IPS DF 6.9 (cell line): ENCODE results near the gene NT5DC2.
"Not testable (repeated sequence)": the region's sequence is repeated elsewhere in the genome, so short reads cannot be mapped to it uniquely, and the experiment has no call there.

ENCODE experiments used
- DNase-seq: peaks from one replicate; pipeline ENCODE4 v3.0.0-alpha.2; 2013; ENCODE audit warnings: low read depth, low spot score
- H3K27ac ChIP-seq: one replicate; pipeline ENCODE4 v1.5.1; 2013; ENCODE audit warnings: low read length, control low read depth
- H3K27me3 ChIP-seq: 2 replicates; pipeline ENCODE4 v1.6.1; 2013; ENCODE audit warnings: mild to moderate bottlenecking, low read length; ENCODE audit not compliant: control insufficient read depth, insufficient read depth
- H3K36me3 ChIP-seq: 2 replicates; pipeline ENCODE4 v1.6.1; 2013; ENCODE audit warnings: low read length; ENCODE audit not compliant: control insufficient read depth, insufficient read depth
- H3K4me1 ChIP-seq: 2 replicates; pipeline ENCODE4 v1.6.1; 2013; ENCODE audit warnings: low read length; ENCODE audit not compliant: control insufficient read depth, insufficient read depth
- H3K4me3 ChIP-seq: 2 replicates; pipeline ENCODE4 v1.5.1; 2013; ENCODE audit warnings: mild to moderate bottlenecking, low read length
- H3K9me3 ChIP-seq: 2 replicates; pipeline ENCODE4 v1.6.1; 2013; ENCODE audit warnings: low read length, inconsistent platforms; ENCODE audit not compliant: control insufficient read depth, insufficient read depth
- WGBS: extraction: QIAGEN DNeasy Blood & Tissue Kit; methylation state at CpG from one replicate; pipeline ENCODE4 v1.1.7; 2013; ENCODE audit warnings: mixed read lengths, missing lambda C conversion rate; ENCODE audit not compliant: insufficient read length, insufficient coverage; 5-methylcytosine and 5-hydroxymethylcytosine counted together

The NT5DC2 gene

GRCh38 chr3:52530918-52531826 is 2.5 kb downstream of the NT5DC2 start:
- Histone ChIP-seq H3K36me3 (peaks cover 29% of the 10 kb centered on the region), H3K4me3 (no peak overlapping the region), H3K27ac (no peak overlapping the region), H3K27me3 (no peaks in the 10 kb centered on the region), H3K4me1 (0 out of 2 replicates have a peak, but pooled peaks cover 7% of the 10 kb centered on the region), H3K9me3 (no peaks in the 10 kb centered on the region)
- no CpG with 5 or more reads among the region's 10 CpGs for WGBS
- no peak for DNase-seq

- no peaks in the 10 kb centered on the region for H3K27me3 ChIP-seq
- 0 out of 2 replicates have a peak, but pooled peaks cover 5% of the 10 kb centered on the region for H3K4me1 ChIP-seq
- no peak overlapping the region for H3K4me3 ChIP-seq
- no peak for DNase-seq
- H3K27ac ChIP-seq, result no peak overlapping the region
- no CpG with 5 or more reads among the region's 12 CpGs for WGBS
- H3K36me3 ChIP-seq, result peaks cover 41% of the 10 kb centered on the region
- H3K9me3 ChIP-seq, result no peaks in the 10 kb centered on the region
Observed at GRCh38 chr3:52529376-52530333, 4.0 kb downstream of the NT5DC2 start.

GRCh38 chr3:52528586-52529375 is 4.9 kb downstream of the NT5DC2 start:
- no peak for DNase-seq
- Histone ChIP-seq H3K27ac (no peak overlapping the region), H3K4me1 (0 out of 2 replicates have a peak, but pooled peaks cover 3% of the 10 kb centered on the region), H3K36me3 (peaks cover 48% of the 10 kb centered on the region), H3K27me3 (no peaks in the 10 kb centered on the region), H3K9me3 (no peaks in the 10 kb centered on the region), H3K4me3 (no peak overlapping the region)
- no CpG with 5 or more reads among the region's 25 CpGs for WGBS

GRCh38 chr3:52527732-52528585 is 5.7 kb downstream of the NT5DC2 start:
- no peak overlapping the region for H3K27ac ChIP-seq
- no peak for DNase-seq
- H3K4me1 ChIP-seq, result 0 out of 2 replicates have a peak, but pooled peaks cover 3% of the 10 kb centered on the region
- WGBS, result no CpG with 5 or more reads among the region's 18 CpGs
- H3K4me3 ChIP-seq, result no peak overlapping the region
- peaks cover 48% of the 10 kb centered on the region for H3K36me3 ChIP-seq
- no peaks in the 10 kb centered on the region for H3K27me3 ChIP-seq
- no peaks in the 10 kb centered on the region for H3K9me3 ChIP-seq

GRCh38 chr3:52527039-52527731 is 6.5 kb downstream of the NT5DC2 start:
- H3K36me3 ChIP-seq, result peaks cover 48% of the 10 kb centered on the region

GRCh38 chr3:52526671-52527038 is 7.0 kb downstream of the NT5DC2 start:
- not testable (repeated sequence) for H3K27ac ChIP-seq, H3K4me3 ChIP-seq, H3K27me3 ChIP-seq, H3K4me1 ChIP-seq, H3K9me3 ChIP-seq, DNase-seq
- WGBS, result no CpG with 5 or more reads among the region's 5 CpGs
- peaks cover 48% of the 10 kb centered on the region for H3K36me3 ChIP-seq

More at GRCh38 chr3:52527039-52527731, 6.5 kb downstream of the NT5DC2 start:
- DNase-seq, result no peak
- no peaks in the 10 kb centered on the region for H3K27me3 ChIP-seq
- no peak overlapping the region for H3K4me3 ChIP-seq
- WGBS, result no CpG with 5 or more reads among the region's 14 CpGs
- 0 out of 2 replicates have a peak, but pooled peaks cover 1% of the 10 kb centered on the region for H3K4me1 ChIP-seq
- no peak overlapping the region for H3K27ac ChIP-seq
- H3K9me3 ChIP-seq, result no peaks in the 10 kb centered on the region

GRCh38 chr3:52525680-52526561 is 7.7 kb downstream of the NT5DC2 start:
- no CpG with 5 or more reads among the region's 9 CpGs for WGBS
- Histone ChIP-seq H3K4me3 (no peak overlapping the region), H3K27ac (no peak overlapping the region), H3K9me3 (no peaks in the 10 kb centered on the region), H3K4me1 (no peaks in the 10 kb centered on the region), H3K27me3 (no peaks in the 10 kb centered on the region), H3K36me3 (peaks cover 48% of the 10 kb centered on the region)
- no peak for DNase-seq

GRCh38 chr3:52524752-52525679 is 8.6 kb downstream of the NT5DC2 start:
- WGBS, result no CpG with 5 or more reads among the region's 34 CpGs
- Histone ChIP-seq H3K27ac (no peak overlapping the region), H3K36me3 (peaks cover 48% of the 10 kb centered on the region), H3K4me3 (no peak overlapping the region), H3K27me3 (no peaks in the 10 kb centered on the region), H3K9me3 (no peaks in the 10 kb centered on the region), H3K4me1 (no peaks in the 10 kb centered on the region)
- DNase-seq, result no peak
